AG08396 (cell line): ENCODE results near the gene FZD10.

ENCODE experiments used
- DNase-seq: peaks from one replicate; pipeline ENCODE4 v3.0.0; 2012; ENCODE audit warnings: low spot score, mixed read lengths

Gene FZD10

GRCh38 chr12:130132831-130133511 is 29.3 kb upstream of the FZD10 start:
- DNase-seq = no peak

DNA sequence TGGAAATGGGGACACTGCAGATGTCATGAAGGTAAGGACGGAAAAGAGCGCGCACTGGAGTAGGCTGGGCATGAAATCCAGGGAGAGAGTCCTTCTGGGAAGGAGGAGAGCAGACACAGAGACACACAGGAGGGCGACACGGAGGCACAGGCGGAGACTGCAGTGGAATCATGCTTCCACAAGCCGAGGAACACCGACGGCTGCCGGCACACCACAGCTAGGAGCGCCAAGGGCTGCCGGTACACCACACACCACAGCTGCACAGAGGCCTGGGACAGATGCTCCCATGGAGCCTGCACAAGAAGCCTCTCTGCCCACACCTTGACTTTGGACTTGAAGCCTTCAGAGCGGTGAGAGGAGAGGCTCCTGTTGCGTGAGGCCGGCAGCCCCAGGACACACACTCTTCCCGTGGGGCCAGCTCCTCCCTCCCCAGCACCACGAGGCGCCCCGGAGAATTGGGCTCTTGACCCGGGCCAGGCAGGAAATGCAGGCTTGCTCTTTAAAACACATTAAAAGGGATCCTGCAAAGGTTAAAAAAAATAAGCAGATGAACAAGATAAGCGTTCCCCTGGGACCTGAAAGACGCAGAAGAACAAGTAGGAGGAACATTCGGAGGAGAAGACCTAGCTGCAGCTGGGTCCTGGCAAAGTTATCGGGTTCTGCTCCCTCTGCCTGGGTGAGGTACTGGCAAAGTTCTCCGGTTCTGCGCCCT is 28.3 kb upstream of the FZD10 start:
- no peak for DNase-seq

GRCh38 chr12:130134563-130134915 is 27.7 kb upstream of the FZD10 start:
- DNase-seq = no peak

DNA sequence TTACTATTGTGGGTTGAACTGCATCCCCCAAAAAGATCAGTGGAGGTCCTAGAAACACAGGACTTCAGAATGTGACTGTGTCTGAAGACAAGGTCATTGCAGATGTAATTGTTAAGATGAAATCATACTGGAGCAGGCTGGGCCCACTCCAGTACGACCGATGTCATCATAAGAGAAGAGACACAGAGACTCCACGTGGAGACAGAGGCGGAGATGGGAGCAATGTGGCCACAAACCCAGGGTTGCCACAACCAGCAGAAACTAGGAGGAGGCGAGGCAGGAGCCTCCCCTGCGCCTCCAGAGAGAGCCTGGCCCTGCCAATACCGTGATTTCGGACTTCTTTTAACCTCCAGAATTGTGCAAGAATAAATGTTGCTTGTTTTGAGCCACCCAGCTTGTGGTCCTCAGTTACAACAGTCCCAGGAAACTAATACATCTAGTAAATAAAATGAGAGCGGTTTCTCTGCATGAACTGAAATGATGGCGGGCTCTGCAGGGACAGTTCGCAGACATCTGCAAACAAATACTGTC is 25.7 kb upstream of the FZD10 start:
- no peak for DNase-seq

DNA sequence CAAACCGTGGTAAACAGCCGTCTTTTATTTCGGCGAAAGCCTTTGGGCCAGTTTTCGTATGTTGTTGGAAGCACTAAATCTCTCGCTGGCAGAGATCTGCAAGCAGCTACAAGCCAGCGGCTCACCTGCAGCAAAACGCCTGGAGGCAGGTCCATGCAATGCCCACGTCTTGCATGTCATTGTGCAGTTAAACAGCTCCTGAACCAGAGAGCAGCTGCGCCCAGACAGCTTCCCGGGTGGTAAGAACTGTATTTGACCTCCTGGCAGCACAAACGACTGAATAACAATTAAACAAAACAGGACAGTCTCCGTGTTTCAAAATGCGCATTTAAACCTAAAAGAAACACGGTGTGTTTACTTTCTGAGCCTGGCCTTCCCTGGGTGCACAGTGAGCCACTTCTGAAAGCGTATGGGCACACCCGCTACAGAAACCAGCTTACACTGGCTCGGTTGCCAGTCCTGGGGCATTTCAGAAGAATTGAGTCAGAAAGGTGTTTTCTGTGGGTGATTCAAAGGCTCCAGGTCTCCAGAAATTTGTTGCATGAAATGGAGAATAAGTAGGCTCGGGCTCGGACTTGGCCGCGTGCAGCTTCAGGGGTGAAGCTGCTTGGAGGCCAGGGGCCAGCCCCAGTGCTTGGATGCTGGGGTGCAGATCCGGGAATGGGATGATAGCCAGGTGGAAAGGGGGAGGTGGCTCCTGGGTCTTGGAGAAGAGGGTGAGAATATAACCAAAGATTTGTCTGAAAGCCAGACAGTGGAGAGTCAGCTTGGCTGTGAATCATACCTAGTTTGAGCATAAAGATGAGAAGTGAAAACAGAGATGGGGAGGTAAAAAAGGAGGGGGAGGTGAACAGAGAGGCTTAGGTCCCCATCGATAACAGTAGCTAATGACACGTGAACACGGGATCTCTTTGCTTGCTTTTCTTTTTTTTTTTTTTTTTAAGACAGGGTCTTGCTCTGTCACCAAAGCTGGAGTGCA is 24.9 kb upstream of the FZD10 start:
- no peak for DNase-seq

DNA sequence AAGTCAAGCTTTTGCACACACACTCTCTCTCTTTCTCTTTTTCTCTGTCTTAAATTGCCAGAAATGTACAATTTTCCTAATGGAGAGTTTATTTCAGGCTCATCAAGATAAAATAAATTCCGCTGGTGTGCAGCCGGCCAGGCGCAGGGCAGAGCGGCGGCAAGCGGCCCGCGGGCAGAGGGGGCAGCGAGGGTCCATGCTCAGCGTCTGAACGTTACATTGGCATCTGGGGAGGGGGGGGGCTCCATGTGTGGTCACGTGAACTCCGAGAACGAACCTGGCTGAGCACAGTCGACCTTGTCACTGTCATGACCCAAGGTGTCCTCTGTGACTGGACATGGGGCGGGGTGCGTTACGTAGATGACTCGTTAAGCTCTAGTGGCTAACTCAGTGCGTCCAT is 23.8 kb upstream of the FZD10 start:
- no peak for DNase-seq

DNA sequence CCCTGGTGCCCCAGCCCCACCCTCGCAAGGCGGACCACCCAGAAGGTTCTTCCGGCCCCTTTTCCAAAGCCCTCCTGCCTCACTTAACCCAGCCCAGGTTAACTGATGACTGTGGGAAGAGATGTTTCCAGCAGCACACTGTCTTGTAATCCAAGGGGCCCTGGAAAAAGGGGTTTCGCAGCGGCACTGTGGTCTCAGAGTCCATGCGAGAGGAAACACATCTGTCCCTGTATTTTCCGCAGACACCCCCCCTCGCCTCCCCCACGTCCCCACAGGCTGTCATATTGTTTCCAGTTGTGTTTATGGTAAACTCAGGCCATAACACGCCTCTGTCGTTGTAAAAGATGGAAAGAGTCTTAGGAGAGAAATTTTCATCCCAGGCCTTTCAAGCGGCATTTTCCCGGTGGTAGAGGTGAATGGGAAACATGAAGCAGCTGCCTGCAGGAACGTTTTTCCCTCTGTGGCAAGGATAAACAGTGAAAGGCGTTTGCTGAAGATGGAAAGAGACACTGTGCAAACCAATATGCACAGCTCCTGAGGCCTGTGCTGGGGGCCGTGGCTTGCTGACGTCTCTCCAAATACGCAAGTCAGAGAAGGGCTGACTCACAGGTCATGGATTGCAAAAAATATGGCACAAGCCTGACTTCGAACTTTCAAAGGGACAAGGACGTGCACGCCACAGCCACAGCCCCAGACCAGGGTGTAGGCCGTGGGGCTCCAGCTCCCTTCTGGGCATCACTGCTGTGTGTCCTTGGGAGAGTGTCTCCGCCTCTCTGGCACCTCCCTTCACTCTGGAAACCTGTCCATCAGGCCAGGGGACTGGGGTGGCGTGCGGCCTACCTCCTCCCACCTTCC is 22.5 kb upstream of the FZD10 start:
- DNase-seq = no peak

GRCh38 chr12:130141105-130141504 is 21.2 kb upstream of the FZD10 start:
- DNase-seq = no peak

DNA sequence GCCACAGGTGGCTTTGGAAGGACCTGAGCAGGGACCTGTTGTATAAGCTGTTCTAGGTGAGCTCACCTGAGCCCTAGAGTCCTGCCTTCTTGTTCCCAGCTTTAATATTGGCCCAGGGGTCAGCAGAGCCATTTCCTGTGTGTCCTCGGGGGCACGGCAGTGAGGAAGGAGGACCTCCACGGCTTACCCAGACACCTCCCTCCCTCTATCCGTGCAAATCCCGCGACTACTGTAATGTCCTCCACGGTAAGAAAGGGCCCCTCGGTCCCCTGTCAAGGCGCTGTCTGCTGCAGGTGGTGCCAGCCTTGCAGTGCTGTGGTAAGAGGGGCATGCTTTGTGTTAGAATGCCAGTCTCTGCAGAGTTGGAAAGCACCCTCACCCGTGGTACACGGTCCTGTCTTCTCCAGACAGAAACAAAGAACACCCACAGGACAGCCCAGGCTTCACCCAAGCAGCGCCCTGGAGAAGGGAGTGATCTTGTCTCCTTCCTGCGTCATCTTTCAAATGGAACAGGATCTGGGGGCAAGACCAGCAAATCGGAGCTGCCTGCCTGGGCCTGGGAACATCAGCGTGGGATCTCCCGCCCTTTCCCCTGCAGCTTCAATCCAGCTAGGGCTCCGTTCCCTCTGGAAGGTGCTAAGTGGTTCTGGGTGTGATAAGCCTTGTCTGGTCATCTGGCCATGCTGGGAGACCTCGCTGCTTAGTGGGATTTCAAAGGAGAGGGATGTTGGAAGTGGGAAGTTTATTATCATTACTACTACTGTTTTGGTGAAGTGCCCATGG is 20.2 kb upstream of the FZD10 start:
- DNase-seq = no peak

DNA sequence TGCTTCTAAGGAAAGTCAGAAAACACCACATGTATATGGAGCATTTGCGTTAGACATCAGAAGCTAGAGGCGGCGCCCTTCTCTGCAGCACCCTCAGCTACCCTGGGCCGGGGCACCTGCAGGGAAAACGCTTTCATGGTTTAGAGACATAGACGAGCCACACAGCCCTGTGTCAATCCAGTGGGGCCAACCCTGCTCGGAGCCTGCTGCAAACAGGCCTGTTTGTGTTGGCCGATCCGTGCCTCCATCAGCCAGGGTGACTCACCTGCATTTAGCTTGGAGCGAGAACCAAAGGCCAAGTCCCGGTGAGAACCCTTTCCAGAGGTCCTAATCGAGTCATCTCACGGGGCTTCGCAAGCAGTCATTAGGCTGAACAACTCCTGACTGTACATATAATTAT is 19.5 kb upstream of the FZD10 start:
- no peak for DNase-seq

DNA sequence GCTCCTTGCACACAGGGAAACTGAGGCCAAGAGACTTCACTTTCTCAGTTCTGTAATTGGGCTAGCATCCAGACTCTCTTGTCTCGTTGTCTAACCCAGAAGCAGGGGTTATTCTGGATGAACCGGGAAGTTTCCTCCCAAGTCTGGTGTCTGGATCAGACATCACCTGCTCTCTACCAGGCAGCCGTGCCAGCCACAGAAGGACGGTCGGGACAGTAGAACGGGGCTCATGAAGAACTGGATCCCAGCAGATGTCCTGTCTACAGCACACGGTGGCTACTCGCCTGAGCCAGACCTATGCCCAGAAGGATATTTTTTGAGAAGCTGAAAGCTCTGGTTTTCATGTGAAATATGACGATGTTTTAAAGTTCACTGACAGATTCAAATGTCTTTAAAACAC is 19.1 kb upstream of the FZD10 start:
- no peak for DNase-seq

- DNase-seq = no peak
These were observed 18.0 kb upstream of the FZD10 start for GRCh38 chr12:130144256-130144655.

DNA sequence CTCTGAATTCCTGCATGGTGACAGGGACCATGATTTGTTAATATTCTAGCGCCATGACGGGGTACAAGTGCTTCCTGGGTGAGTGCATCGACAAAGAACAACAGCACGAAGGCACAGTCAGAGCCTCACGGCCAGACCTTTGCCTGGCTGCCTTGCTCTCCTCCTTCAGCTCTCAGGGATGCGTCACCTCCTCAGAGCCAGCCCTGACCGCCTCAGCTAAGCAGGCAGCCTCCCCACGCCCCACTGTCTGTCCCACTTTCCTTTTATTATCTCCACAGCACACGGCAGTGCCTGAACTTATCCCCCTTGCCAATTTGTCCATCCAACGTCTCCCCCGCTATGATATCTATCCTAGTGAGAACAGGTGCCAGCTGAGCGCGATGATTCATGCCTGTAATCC is 16.5 kb upstream of the FZD10 start:
- DNase-seq = no peak

DNA sequence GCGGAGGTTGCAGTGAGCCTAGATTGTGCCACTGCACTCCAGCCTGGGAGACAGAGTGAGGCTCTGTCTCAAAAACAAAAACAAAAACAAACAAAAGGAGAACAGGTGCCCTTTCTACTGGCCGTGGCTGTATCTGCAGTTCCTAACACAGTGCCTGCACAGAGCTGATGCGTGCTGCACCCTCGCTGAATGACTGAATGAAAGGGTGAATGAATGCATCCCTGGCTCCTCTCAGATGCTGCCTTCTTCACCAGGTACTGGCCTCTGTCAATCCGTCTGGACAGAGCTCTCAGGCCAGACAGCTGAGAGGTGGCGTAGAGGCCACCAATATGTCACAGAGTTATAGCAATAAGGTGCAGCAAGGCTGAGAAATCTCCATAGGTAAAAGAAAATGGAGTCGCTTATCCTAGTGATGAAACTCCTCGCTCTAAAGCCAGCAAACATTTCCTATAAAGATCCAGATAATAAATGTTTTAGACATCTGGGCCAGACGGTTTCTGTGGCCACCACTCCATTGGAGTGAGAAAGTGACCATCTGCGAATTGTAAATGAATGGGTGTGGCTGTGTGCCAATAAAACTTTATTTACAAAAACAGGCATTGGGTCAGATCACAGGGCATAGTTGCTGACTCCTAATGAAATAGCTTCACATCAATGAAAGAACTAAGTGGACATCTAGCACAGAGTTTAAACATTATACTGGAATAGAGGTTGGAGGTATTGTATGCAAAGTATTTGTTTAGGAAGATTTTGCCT is 15.9 kb upstream of the FZD10 start:
- no peak for DNase-seq

GRCh38 chr12:130147875-130148596 is 14.2 kb upstream of the FZD10 start:
- DNase-seq = no peak

GRCh38 chr12:130151846-130152245 is 10.4 kb upstream of the FZD10 start:
- DNase-seq = no peak

GRCh38 chr12:130152386-130152785 is 9.9 kb upstream of the FZD10 start:
- no peak for DNase-seq

DNA sequence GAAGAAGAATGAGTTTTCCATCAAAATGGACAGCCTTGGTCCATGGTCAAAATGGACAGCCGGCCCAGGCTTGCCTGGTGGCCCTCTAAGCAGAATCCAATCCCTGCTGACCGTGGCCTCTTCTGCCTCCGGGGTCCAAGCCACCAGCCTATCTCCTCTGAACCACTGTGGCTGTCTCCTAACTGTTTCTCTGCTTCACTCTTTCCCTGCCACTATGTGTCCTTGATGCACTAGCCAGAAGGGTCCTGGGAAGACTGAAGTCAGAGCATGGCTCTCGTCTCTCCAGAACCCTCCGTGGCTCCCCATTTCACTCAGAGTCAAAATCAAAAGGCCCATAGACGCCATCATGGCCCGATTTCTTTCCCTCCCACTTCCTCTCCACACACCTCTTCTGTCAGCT is 8.5 kb upstream of the FZD10 start:
- DNase-seq = no peak
